VCaP (cell line): Measurements from ENCODE around the gene SRP19.

Experiments used
- H3K27ac ChIP-seq: fragments of 450-650 bp; 2 replicates; pipeline ENCODE4 v1.5.1; 2017
- CTCF ChIP-seq: fragments of 450-650 bp; conservative IDR thresholded peaks from 2 replicates; pipeline ENCODE4 v1.5.1; 2017; ENCODE audit warnings: mild to moderate bottlenecking, moderate library complexity

The SRP19 gene

GRCh38 chr5:112830378-112830777 is 30.7 kb upstream of the SRP19 start:
- no peak overlapping the region for H3K27ac ChIP-seq
- TF ChIP-seq CTCF: no peak

- TF ChIP-seq CTCF: no peak
- H3K27ac ChIP-seq: no peak overlapping the region
Measured at GRCh38 chr5:112833971-112834370, 27.1 kb upstream of the SRP19 start.

- no peak for TF ChIP-seq CTCF
- H3K27ac ChIP-seq: no peak overlapping the region
Measured at GRCh38 chr5:112844489-112844888, 16.6 kb upstream of the SRP19 start.

- no peak for TF ChIP-seq CTCF
- H3K27ac ChIP-seq: no peak overlapping the region
Measured at GRCh38 chr5:112846556-112846955, 14.5 kb upstream of the SRP19 start.

GRCh38 chr5:112847306-112847705 is 13.8 kb upstream of the SRP19 start:
- no peak overlapping the region for H3K27ac ChIP-seq
- TF ChIP-seq CTCF: no peak

- TF ChIP-seq CTCF: peak; percentile 70
- no peak overlapping the region for H3K27ac ChIP-seq
Measured at GRCh38 chr5:112848116-112848811, 12.8 kb upstream of the SRP19 start.

- no peak for TF ChIP-seq CTCF
- no peak overlapping the region for H3K27ac ChIP-seq
Measured at GRCh38 chr5:112849912-112850311, 11.2 kb upstream of the SRP19 start.
